NCI-H1694 treated with DMSO at 0.1 percent for 48 hours (cell line): ENCODE data around the gene CAMTA1.

Experiments used
- DNase-seq: peaks from one replicate; lab custom pipeline; 2025; lab: John Stamatoyannopoulos, UW

CAMTA1 gene

DNA sequence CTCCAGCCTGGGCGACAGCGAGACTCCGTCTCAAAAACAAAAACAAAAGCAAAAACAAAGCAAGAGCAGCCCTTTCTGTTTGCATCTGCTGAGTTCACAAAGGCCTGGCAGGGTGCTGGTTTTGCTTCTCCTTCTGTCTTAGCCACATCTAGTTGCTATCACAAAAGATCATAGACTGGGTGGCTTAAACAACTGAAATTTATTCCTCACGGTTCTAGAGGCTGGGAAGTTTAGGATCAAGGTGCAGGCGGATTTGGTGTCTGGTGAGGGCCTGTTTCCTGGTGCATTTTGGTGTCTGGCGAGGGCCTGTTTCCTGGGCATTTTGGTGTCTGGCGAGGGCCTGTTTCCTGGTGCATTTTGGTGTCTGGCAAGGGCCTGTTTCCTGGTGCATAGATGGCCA is 471.3 kb downstream of the CAMTA1 start:
- no peak for DNase-seq

DNA sequence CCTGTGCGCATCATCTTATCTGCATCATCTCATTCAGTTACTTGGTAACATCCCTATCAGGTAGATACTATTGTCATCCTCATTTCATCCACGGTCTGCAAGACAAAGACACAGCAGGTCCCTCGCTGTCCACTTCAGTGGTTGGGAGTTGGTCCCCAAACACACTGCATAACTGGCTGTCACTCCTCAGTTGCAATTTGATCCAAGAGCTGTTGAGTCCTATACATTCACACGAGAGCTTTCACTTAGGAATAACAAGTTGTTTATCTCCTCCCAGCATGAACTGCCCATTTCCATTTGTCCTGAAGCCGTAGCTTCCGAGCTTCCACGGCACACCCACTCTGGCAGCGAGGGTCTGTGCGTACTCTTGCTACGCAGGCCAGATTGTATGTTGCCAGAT is 472.0 kb downstream of the CAMTA1 start:
- DNase-seq = no peak

DNA sequence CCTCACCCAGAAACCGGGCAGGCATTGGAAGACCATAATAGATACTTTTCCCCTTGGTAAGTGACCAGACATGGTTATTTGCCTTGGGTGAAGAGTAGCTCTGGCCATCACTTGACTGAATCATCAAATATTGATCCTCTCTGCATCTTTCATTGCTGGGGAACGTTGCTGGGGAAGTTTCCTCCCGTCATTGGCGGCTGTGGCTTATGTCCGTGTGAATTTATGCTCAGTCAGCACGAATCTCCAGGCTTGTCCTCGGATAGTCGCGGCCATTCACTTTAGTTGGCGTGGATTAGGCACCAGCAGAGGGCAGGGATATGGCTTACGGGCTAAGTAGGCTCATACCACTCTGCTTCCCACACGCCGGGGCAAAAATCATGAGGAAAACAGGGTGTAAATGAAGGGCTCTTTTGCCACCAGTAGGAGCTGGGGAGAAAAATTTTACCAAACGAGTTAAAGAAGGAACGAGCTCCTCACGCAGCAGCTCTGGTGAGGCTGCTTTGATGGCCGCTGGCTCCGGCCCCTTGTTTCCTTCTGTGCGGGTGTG is 473.4 kb downstream of the CAMTA1 start:
- no peak for DNase-seq

DNA sequence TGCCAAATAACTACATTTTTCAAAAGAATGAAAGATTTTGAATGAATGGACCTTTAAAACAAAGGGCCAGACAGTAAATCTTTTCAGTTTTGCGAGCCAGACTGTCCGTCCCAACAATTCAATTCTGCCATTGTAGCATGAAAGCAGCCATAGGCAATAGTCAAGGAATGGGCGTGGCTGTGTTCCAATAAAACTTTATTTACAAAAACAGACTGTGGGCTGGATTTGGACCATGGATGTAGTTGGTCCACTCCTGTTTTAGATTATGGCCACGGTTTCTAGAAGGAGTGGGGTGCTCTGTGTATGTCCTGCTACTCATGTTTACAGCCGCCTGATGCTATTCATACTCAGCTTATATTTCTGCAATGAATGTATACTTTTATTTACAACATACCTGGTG is 474.7 kb downstream of the CAMTA1 start:
- no peak for DNase-seq

DNA sequence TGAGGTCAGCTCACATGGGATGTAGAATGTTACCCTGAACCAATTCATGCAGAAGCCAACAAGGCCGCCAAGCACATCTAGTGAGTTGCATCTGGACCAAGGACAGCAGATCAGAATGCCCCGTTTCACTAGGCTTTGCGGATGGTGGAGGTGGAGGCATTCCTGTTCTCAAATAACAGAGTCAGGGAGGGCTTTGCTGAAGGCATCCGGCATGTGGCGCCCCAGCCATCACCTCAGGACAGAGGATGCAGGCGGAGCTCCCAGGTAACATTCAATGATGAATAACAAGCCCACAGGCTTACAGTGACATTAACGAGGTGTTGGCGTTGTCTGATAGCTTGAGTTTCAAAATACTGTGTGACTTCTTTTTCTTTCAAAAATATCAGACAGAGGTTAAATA is 476.2 kb downstream of the CAMTA1 start:
- DNase-seq = no peak

DNA sequence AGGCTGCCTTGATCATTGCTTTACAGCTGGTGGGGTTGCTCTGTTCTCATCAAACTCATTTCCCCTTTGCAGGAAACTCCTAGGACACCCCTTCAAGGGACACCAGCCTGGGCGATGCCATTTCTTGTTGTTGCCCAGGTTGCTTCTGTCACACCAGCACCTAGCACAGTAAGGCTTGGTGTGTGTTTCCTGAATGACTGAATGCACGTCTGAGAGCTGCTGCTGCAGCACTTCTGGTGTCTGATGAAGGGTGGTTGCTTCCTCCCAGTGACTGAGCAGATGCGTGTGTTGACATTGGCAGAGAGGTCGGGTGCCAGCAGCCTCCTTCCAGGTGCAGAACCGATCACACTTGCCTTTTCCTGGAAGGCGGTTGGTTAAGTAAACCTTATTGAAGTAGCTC is 477.4 kb downstream of the CAMTA1 start:
- peak; percentile 3 for DNase-seq

DNA sequence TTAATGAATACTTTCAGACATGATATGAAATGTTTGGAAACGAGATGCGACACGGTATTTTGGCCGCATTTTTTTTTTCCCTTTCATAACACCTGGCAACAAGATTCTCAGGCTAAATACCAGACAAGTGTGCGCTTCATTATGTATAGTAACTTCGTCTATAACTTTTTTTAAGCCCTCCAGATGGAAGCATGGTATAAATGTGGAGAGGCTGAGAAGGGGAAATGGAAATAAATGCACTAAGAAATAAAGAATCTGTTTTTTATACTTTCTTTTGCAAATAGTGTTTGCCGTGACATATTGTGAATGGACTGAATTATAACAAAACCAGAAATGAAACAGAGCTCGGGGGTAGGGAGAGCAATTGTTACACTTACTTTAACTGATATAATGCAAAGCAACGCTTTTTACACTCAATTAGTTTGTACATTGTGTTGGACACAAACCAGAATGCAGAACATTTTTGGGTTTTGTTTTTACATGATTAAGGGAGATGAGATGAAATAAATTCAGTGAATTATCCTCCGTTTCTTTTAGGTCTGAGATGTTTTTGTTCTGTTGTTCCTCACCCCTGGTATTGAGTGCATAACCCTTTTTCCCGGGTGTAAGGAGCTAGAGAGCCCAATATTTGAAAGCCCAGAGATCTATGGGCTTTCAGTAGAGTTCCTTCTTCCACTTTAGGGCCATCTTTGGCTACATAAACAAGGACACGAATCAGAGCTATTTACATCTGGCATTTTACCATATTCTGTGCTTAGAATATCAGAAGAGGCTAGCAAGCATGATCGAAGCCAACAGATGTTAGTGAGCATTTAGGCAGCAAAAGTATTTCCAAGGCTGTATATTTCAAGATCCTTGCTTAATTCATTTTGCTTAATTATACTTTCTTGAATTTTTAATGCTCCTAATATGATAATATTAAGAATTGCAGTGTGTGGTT is 478.0 kb downstream of the CAMTA1 start:
- no peak for DNase-seq

DNA sequence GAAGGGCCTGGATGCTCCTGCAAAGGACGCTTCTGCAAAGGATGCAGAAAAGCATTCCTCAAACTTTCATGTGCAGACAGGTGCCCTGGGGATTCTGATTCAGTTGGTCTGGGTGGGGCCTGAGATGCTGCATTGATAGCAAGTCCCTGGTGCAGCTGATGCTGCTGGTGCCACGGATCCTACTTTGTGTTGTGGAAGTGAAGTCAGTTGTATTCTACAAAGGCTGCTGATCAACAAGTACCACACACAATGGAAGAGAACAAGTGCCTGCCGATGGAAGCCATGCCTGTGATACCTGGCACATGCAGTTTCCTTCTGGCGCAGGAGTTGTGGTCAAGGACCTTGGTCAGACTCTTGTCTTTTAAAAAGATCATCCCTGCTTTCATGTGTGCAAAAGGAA is 478.8 kb downstream of the CAMTA1 start:
- DNase-seq = no peak

DNA sequence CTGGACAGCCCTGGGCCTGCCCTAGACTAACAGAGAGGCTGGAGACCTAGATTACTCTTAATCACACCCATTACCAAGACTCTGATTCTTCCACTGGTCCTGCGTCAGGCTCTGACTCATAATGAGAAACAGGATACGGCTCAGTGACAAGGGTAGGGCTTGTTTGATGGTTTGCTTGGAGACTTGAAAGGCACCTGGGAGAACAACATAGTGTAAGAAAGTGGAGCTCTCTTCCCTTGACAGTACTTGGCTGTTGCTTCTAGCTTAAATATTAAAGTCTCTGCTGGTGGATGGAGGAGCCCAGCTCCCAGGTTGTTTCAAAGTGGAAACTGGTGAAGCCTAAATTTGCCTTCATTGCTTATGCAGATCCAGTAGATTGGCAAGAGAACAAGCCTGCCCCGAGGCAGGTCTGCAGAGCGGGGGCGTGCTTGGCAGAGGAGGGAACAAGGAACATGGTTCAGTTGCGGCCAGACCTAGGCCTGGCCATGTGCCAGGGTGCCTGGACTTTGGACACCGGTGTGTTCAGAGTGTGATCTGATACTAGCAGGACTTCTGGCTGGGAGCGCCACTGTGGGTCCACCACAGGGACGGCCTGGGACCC is 480.6 kb downstream of the CAMTA1 start:
- no peak for DNase-seq

DNA sequence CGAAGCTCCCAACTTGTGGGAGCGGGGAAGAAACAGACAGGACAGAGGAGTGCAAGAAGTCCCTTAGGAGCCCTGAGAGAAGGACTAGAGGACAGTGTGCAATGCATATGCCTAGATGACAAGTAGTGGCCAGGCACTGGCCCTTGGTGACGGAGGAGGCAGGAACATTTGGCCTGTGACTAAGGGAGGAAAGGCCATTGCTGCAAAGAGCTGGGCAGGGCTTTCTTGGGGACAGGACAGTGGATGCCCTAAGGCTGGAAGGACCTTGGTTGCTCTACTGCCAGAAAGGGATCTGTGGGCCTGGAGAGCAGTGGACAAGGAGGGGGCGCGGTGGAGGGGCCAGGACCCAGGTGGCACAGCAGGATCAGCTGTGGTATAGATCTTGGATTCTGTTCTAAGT is 481.3 kb downstream of the CAMTA1 start:
- no peak for DNase-seq

DNA sequence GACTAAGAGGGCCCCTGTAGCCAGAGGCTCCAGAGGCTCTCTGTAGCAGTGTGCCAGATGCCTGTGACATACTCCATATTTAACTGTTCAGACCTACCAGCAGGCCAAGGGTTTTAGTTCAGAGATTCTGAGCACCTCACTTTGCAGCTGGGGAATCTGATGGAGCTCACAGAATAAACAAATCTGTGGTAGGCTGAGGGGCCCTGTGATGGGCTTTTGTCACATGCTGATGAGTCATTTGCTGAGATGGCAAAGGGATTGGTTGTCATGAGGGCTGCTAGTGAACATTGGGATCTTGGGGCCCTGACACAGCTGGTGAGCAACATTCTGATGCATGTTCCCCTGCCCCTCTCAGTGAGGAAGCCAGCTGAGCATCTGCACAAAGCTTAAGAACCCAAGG is 482.2 kb downstream of the CAMTA1 start:
- DNase-seq = no peak

DNA sequence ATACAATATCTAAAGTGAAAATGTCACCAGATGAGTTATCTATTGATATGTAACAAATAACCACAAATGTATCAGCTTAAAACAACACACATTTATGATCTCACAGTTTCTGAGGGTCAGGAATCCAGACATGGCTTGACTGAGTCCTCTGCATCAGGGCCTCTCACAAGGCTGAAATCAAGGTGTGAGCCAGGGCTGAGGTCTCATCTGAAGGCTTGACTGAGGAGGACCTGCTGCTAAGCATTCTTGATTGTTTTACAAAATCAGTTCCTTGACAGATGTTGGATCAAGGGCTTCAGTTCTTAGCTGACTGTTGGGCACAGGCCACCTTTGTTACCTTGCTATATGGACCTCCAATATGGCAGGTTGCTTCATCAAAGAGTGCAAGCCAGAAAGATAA is 483.7 kb downstream of the CAMTA1 start:
- DNase-seq = no peak

DNA sequence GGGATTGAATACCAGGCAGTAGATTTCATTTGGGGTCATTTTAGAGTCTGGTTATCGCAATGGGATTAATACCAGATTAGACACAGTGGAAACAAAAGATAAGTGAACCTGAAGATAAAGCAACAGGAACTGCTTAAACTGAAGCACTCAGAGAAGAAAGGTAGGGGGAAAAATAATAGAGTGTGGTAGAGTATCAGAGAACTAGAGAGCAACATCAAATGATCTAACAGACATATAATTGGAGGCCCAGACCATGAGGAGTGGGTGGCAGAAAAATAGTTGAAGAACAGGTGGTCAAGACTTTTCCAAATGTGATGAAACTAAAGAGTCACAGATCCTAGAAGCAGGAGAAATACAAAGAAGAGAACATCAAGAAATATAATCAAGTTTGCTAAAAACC is 484.3 kb downstream of the CAMTA1 start:
- no peak for DNase-seq

DNA sequence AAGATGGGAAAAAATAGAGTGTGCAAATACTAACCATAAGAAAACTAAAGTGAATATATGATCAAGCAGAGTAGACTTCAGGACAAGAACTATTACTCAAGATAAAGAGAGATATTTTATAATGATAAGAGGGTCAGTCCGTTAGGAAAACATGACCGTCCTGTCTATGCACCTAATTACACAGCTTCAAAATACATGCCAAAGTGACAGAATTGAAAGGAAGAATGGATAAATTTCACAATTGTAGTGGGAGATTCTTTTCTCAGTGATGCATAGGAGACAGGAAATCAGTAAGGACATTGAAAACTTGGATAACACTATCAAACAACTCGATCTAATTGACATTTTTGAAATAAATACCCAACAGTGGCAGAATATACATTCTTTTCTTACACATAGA is 489.0 kb downstream of the CAMTA1 start:
- DNase-seq = no peak

DNA sequence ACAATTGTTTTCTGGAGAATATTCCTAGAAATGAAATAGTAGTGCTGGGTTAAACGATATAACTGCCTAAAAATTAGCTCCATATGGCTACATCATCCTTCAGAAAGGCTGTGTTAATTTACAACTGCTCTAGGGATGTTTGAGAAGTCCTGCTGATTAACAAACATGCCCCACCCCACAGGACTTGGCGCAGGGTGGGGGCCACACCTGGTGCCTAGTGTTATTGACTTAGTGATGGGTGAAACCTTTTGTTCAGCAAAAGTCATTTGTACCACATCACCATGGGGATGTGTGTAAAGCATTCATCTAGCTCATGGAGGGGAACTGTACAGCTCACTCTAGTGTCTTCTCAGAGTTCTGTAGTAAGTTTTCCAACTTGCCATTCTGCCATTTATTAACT is 492.8 kb downstream of the CAMTA1 start:
- no peak for DNase-seq

DNA sequence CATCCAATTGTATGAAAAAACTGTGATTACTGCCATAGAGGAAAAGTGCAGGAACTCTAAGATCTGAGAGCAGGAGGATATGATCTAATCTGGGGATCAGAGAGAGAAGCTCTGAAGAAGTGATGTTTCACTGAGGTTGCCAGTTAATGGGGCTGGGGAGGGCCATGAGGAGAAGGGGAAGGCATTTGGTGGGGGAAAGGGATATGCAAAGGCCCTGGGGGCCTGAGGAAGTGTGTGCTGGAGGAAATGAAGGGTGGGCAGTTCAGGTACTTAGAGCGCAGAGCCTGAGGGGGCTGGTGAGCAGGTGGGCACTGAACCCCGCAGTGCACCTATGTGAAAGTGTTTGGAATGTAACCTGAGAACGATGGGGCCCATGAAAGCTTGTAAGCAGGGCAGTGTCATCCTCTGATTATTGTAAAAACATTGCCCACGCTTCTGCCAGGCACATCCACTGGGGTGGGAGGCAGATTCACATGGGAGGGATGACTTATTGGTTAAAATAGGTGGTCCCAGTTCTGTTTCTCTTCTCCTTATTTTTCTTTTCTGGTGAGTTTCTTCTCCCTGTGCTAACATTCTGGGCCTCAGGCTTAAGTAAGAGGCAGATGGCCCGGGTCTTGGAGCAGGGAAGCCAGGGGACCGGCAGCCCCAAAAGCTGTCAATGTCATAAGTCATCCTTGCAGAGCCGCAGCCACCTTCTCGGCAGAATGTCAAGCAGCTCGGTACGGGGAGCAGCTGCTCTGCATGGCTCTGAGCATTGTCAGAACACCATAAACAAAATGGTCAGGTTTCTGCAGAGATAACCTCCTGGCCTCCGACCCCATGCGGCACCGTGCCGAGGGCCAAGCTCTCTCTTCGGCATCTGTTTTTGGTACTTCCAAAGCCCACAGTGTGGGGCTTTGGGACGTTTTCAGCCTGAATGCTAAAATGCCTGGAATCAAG is 493.8 kb downstream of the CAMTA1 start:
- DNase-seq = no peak

DNA sequence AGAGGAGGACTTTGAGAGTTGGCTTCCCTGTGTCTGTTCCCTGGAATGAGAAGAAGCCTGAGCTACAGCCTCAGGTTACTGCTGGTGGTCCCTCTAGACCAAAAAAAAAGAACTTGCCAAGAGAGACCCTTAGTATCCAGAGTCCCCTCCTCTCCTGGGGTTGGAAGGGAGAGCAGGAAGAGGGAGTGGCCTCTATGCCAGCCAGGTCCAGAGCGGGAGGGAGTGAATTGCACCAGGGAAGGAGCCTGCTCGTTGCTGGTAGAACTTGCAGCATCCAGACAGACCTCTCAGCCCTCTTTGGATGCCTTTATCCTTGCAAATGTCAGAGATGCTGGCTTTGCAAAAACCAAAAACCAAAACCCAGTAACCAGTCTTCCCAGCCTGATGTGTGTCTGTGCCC is 494.5 kb downstream of the CAMTA1 start:
- DNase-seq = no peak

DNA sequence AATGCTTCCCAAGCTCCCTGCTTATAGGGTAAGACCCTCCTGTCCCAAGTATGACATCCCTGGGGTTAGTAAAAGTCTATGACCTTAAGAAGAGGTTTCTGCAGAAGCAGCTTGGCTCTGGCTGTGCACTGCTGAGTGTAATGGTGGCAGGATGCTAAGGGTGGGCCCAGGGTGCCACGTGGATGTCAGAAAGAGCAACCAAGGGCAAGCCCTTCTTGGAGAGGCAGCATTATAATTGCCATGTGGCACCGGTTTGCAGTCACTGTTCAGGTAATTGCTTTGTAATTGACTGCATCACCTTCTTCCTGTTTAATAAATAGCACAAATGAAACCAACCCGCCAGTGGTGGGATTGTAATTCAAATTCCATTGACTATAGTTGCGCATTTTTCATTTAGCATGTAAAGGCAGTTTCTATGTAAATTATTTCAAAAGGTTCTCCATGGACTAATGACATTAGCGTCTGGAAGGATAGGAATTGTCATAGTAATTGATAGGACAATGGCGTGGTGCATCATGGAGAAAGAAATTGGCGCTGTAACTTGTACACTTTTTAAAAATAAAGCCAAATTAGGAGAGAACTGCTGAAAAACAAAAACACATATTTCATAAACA is 495.2 kb downstream of the CAMTA1 start:
- DNase-seq = no peak

DNA sequence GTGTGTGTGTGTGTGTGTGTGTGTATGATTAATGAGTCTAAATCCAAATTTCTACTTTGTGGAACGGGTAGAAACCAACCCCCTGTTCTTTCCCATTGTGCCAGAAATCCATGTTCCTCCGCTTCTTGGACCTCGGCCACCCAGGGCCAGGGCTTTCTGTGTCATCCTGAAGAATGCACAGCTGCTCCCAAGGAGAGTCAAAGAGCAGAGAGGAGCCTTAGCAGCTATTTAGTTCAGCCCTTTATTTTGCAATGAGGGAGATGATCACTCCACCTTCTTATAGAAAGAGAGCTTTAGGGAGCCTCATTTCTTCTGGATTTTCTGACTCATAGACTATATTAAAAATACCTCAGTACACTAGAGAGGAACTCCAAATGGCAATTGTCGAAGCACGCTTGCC is 496.6 kb downstream of the CAMTA1 start:
- no peak for DNase-seq

DNA sequence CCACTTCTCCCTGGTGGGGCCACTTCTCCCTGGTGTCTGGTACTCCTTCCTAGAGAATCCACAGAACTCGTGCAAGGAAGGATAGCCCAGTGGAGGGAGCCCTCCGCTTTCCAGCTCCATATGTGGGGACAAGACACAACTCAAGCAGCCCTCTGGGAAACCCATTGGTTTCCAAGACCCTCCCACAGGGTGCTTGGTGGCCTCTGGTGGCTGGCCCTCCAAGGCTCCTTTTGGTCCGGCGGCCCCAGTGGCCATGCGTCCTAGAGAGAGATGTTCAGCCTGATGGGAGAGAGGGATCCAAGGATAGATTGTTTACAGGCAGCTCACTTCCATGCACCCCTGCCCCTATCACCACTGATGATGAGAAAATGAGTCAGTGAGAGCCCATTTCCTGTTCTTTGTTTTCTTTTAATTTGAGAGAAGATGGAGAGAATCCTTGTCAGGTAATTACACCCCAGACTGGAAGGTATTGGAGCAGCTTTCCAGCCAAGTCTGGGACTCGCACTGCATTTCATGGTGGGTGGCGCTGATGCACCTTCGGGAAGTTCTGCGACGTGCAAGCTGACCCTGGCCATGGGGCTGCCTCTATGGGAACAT is 499.7 kb downstream of the CAMTA1 start:
- no peak for DNase-seq

DNA sequence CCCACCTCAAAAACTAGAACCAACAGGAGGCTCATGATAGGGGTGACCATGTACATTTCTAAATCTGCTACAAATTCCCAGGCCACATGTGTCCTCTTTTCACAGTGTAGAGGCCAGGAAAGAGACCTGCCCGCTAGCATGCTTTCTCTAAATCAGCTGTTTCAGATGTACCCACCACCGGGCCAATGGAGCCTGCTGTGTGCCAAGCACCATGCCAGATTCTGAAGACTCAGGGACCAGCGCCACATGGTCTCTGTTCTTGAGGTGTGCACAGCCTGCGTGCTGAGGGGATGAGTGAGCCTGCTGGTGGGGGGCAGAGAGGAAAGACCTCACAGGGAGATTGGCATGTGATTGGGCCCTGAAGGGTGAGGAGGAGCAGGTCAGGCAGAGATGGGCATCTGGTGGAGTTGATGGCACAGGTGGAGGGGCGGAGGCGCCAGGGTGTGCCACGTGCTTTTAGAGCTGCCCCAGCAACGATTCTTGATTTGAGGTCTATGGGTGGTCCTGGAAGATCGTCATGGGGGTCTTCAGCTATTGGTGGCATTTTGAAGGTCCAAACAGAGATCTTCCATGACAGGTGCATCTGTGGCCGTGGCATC is 500.7 kb downstream of the CAMTA1 start:
- no peak for DNase-seq
